GM10248 (cell line): ENCODE results near the gene RBP5.

Experiments
- CTCF ChIA-PET: fragments of 300-600 bp; sonication (Branson Sonifier 250); formaldehyde crosslinking; extraction: SDS; loops from one replicate; lab custom pipeline; 2021; ENCODE audit warnings: antibody characterized with exemption; lab: Yijun Ruan, JAX
- POLR2A ChIA-PET: fragments of 350-650 bp; sonication (Branson Sonifier 250); formaldehyde crosslinking; extraction: SDS; loops from one replicate; lab custom pipeline; 2020; ENCODE audit warnings: antibody characterized with exemption; lab: Yijun Ruan, JAX
- DNase-seq: peaks from one replicate; pipeline ENCODE4 v3.0.0; 2012; ENCODE audit errors: extremely low spot score
- TF ChIP-seq, protein P1 (sequence below): IDR thresholded peaks from 2 replicates; pipeline ENCODE4 v1.5.1; 2012; ENCODE audit warnings: mild to moderate bottlenecking, low read depth; ENCODE audit errors: extremely low read depth, missing control alignments, control extremely low read depth

The RBP5 gene

DNA sequence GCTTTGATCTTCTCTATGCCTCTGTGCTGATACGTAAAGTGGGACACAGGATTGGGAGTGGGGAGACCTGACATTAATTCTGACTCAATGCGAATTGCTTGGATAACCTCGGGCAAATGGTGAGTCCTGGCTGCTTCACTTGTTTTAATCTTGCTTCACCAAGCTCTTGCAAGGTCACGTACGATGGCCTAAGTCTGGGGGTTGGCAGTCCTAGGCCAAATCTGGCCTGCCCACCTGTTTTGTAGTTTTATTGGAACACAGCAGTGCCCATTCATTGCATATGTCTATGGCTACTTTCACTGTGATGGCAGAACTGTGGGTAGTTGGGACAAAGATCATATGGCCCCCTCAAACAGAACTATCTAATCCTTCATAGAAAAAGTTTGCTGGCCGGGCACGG, 14.9 kb upstream of the RBP5 start:
- DNase-seq: no peak

DNA sequence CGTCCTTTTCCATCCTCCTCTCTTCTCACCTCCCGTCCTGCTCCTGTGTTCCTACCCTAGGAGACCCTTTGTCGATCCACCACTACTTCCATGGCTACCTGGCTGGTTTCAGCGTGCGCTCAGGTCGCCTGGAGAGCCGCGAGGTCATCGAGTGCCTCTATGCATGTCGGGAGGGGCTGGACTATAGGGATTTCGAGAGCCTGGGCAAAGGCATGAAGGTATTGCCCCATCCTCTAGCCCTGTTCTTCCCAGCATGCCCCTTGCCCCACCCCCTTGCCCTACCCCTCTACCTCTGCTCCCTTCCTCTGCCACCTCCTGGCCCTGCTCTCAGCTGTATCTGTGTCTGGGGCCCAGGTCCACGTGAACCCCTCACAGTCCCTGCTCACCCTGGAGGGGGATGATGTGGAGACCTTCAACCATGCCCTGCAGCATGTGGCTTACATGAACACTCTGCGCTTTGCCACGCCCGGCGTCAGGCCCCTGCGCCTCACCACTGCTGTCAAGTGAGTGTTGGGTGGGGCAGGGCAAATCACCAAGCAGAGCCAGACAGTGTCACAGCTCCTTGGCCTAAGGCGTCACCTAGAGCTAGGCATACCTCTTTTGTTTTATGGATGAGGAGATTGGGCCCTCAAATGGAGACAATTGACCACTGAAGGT, 14.2 kb upstream of the RBP5 start:
- no peak for DNase-seq
- POLR2A ChIA-PET: no interaction called here
- CTCF ChIA-PET: interaction anchor here (0.7 to 2.7 kb wide), 5 partner anchors 8 to 36 kb away, joined by 3 to 11 read pairs (median 4); no protein-coding TSS in a partner anchor
- TF ChIP-seq, protein P1, sequence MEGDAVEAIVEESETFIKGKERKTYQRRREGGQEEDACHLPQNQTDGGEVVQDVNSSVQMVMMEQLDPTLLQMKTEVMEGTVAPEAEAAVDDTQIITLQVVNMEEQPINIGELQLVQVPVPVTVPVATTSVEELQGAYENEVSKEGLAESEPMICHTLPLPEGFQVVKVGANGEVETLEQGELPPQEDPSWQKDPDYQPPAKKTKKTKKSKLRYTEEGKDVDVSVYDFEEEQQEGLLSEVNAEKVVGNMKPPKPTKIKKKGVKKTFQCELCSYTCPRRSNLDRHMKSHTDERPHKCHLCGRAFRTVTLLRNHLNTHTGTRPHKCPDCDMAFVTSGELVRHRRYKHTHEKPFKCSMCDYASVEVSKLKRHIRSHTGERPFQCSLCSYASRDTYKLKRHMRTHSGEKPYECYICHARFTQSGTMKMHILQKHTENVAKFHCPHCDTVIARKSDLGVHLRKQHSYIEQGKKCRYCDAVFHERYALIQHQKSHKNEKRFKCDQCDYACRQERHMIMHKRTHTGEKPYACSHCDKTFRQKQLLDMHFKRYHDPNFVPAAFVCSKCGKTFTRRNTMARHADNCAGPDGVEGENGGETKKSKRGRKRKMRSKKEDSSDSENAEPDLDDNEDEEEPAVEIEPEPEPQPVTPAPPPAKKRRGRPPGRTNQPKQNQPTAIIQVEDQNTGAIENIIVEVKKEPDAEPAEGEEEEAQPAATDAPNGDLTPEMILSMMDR: no peak

More for the DNA sequence above, 14.9 kb upstream of the RBP5 start:
- ChIA-PET CTCF (interaction anchor here (1.5 to 2.7 kb wide), 4 partner anchors 8 to 12 kb away, joined by 4 to 17 read pairs (median 8); no protein-coding TSS in a partner anchor), POLR2A (no interaction called here)
- TF ChIP-seq, protein P1: no peak

GRCh38 chr12:7142056-7142644, 13.5 kb upstream of the RBP5 start:
- ChIA-PET CTCF (interaction anchor here (0.7 to 2.2 kb wide), 7 partner anchors 9 to 237 kb away, joined by 3 to 5 read pairs (median 4); partner anchors contain the start of gene LRRC23), POLR2A (interaction anchor here (0.7 kb wide), 1 partner anchor 62 kb away, joined by 3 read pairs; no protein-coding TSS in a partner anchor)
- TF ChIP-seq, protein P1: peak; percentile 44
- peak; percentile 50 for DNase-seq

- CTCF ChIA-PET: interaction anchor here (0.7 to 2.2 kb wide), 8 partner anchors 9 to 270 kb away, joined by 3 to 5 read pairs (median 4); partner anchors contain the start of gene LRRC23
- DNase-seq: no peak
- TF ChIP-seq, protein P1: no peak
- POLR2A ChIA-PET: interaction anchor here (0.7 kb wide), 1 partner anchor 63 kb away, joined by 3 read pairs; no protein-coding TSS in a partner anchor
Measured at GRCh38 chr12:7141351-7142005, 12.8 kb upstream of the RBP5 start.

DNA sequence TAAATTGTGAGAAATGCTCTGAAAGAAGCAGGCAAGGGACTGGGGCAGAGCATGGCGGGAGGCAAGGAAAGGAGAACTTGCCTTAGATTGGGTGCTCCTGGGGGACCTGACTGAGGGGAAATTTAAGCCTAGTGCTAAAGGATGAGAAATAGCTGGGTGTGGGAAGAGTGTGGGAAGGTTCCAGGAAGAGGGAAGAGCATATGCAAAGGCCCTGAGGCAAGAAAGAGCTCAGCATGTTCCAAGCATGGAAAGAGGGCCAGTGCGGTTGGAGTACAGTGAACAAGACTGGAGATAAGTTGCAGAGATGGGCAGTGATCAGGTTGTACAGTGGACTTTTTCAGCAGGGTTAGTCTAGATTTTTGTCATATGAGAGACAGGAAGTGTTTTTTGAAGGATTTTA, 10.5 kb upstream of the RBP5 start:
- TF ChIP-seq, protein P1: no peak
- CTCF ChIA-PET: interaction anchor here (0.7 to 1.6 kb wide), 4 partner anchors 8 to 31 kb away, joined by 3 to 4 read pairs (median 3); no protein-coding TSS in a partner anchor
- POLR2A ChIA-PET: no interaction called here
- no peak for DNase-seq

DNA sequence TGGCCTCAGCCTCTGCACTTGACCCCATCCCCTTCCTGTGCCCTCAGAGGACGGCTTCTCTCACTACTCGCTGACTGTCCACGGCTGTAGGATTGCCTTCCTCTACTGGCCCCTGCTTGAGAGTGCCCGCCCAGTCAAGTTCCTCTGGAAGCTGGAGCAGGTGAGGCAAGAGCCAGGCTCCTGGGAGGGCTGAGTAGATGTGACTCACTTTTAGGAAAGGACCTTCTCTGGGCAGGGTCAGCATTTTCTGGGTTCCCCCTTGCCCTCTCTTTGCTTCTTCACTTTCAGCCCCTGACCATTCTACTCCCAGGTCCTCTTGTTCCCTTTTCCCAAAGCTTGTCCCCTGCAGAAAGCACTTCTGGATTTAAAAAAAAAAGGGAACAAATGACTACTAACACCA, 9.2 kb upstream of the RBP5 start:
- TF ChIP-seq, protein P1: no peak
- ChIA-PET CTCF (no interaction called here), POLR2A (no interaction called here)
- DNase-seq: no peak
